NCI-H146 treated with DMSO at 0.1 percent for 48 hours (cell line): ENCODE results near the gene PLCG1.

Experiments
- DNase-seq: peaks from one replicate; lab custom pipeline; 2025; ENCODE audit not compliant: unreplicated experiment; lab: John Stamatoyannopoulos, UW

Gene PLCG1

DNA sequence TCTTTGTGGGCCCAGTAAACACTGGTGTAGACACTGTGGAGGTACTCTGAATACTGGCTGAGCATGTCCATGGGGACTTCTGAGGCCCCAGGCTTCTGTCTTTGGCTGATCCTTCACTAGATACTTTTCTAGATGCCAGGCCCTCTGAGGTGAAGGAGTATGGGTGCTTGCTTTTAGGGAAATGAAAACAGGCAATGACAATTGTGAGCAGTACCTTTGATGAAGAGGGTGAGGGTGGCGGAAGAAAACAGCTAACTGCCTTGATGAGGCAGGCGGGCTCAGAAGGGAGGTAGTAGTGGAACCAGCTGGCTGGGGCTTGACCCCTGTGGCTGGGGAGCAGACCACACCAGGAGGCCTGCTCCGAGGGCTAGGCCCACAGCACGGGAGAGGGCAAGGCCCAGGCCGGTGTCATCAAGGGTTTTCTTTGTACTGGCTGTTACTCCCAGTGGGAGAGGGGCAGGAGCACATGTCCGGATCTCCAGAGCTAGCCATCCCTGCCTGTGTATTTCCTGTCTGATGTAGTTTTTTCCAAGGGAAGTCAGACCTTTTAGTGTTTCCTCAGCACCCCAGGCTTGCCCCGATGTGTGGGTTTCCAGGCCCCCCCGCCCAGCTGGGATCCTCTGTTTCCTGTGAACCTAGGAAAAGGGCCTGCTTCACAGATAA, 3.9 kb downstream of the PLCG1 start:
- no peak for DNase-seq

DNA sequence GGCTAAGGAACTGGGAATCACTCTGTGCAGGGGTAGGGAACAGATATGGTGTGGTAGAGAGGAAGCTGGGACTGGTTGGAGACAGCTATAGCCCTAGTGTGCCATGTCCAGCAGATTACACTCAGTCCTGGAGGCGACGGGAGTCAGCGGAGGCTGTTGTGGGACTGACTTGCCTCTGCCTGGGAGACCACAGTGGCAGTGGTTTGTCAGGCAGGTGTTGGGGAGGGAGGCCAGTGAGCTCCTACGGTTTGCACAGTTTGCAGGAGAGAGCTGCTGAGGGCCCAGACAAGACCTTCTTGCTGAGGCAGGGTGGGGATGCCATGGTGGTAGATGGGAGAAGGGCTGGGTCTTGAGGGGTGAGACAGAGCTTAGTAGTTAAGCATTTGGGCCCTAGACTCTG, 4.9 kb downstream of the PLCG1 start:
- DNase-seq = no peak

- no peak for DNase-seq
Measured at GRCh38 chr20:41142919-41143318, 5.6 kb downstream of the PLCG1 start.

GRCh38 chr20:41143354-41143753, 6.0 kb downstream of the PLCG1 start:
- no peak for DNase-seq

DNA sequence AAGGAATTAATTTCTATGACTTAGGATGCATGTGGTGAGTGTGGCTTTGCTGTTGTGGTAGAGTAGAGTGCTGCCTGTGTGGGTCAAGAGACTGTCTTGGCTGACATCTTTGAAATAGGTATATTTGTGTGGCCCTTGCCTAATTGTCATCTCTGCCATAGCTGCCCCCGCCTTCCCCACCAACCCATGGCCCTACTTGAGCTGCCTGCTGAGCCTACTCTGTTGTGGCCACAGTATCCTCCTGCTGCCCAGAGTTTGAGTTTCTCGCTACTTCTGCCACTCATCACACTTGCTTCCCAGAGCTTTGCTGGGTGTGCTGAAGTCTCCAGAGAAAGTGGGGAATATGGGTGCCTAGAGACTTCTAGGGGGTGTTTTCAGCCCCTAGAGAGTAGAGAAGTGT, 8.0 kb downstream of the PLCG1 start:
- no peak for DNase-seq

GRCh38 chr20:41145821-41146620, 8.7 kb downstream of the PLCG1 start:
- DNase-seq = no peak

DNA sequence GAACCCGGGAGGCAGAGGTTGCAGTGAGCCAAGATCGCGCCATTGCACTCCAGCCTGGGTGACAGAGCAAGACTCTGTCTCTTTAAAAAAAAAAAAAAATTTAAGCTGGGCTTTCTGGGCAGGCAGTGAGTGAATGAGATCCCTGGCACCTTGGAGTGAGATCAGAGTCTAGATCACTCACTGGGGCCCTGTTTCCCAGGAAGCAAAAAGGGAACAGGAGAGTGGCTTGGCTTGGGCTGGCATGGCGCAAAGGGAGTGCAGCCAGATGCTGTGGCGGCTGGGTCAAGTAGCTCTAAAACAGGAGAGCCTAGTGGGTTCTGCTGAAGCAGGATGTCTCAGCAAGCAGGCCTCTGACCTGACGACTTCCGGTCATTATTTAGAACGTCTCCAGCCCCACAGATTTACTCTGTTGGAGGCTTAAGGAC, 10.4 kb downstream of the PLCG1 start:
- DNase-seq = no peak

- DNase-seq = no peak
Measured at GRCh38 chr20:41148942-41149341, 11.6 kb downstream of the PLCG1 start.

DNA sequence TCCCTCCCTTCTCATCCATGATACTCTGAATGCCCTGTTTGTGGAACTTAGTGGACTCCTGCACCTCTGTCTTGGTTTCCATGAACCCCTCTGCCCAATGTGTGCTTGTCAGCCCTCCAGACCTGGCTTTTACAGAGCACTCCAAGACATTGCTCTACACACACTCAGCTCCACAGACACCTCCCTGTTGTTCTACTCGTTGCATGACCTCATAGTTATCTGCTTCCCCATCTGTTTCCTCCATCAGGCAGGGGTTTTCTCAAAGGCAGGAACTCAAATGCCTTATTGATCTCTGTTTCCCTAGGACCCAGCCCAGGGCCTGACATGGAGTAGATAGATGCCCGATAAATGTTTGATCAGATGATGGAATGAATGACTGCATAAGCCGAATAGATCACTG, 13.3 kb downstream of the PLCG1 start:
- DNase-seq = no peak

DNA sequence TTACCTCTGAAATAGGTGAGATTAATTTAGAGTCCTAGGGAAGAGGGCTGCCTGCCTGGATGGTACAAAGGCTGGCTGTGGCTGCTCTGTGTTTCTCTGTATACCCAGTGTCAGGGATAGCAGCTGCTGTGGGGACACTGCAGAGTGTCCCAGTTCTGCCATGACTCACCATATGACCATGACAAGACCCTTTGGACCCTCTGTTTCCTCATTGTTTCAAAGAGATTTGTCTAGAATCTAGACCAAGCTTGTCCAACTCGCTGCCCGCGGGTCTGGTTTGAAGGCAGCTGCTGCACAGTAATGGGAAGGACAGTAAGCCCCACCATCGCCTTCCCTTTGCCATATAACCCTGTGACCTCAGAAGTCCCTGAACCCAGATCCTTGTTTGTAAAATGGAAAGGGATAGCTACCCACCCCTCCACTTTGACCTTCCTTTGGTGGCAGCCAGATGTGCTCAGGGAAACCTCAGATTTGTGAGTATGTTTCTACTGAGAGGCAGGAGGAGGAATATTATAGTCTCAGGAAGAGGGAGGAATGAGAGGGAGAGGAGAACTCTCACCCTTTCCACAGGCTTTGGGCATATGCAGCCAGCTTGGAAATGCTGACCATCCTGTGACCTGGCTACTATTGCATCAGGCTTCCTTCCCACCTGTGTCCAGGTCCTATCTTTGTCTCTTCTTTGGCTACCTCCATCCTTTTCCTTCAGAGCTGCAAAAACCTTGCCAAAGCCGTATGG, 14.0 kb downstream of the PLCG1 start:
- DNase-seq = no peak

GRCh38 chr20:41152108-41152757, 14.9 kb downstream of the PLCG1 start:
- DNase-seq = no peak

GRCh38 chr20:41154436-41155176, 17.3 kb downstream of the PLCG1 start:
- DNase-seq = no peak

GRCh38 chr20:41155261-41155660, 17.9 kb downstream of the PLCG1 start:
- no peak for DNase-seq

- DNase-seq = no peak
Measured at GRCh38 chr20:41158082-41158625, 20.8 kb downstream of the PLCG1 start.

DNA sequence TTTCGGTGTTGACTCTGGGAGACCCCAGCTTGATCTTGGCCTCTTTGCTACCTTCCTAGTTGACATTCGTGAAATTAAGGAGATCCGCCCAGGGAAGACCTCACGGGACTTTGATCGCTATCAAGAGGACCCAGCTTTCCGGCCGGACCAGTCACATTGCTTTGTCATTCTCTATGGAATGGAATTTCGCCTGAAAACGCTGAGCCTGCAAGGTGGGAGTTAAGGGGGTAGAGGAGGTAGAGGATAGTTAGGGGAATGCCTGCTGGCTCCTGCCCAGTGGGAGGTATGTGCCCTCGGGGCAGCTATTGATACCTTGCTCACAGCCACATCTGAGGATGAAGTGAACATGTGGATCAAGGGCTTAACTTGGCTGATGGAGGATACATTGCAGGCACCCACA, 22.2 kb downstream of the PLCG1 start:
- no peak for DNase-seq

DNA sequence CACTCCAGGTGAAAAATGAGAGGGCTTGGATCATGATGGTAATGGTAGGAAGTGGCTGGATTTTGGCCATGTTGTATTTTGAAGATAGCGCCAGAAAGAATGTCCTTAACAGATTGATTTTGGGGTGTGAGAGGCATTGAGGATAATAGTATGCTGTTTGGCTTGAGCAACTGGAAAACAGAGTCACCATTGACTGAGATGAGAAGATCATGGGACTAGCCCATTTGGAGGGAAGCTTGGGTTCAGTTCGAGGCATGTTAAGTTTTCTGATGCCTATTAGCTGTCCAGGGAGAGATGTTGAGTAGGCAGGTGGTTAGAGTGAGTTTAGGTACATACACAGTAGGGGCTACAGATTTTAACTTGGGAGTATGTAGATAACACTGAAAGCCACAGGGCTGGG, 23.3 kb downstream of the PLCG1 start:
- DNase-seq = no peak

- DNase-seq = no peak
Measured at GRCh38 chr20:41161886-41162285, 24.5 kb downstream of the PLCG1 start.

- DNase-seq = no peak
Measured at GRCh38 chr20:41162396-41162795, 25.1 kb downstream of the PLCG1 start.

DNA sequence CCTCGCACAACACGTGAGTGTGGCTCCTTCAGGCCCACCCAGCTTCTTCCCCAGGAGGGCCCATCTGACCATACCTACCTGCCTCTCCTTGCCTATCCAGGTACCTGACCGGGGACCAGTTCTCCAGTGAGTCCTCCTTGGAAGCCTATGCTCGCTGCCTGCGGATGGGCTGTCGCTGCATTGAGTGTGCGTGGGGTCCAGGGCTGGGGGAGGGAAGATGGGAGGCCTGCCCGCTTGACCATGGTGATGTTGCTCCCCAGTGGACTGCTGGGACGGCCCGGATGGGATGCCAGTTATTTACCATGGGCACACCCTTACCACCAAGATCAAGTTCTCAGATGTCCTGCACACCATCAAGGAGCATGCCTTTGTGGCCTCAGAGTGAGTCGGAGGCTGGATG, 26.5 kb downstream of the PLCG1 start:
- DNase-seq = no peak
